Measurements from ENCODE around the gene IGF2.

Gene IGF2

GRCh38 chr11:2140411-2141400, 1.5 kb upstream of the IGF2 start:
- no peak for ATAC-seq
- TF ChIP-seq TCF4 (CRISPR knock-in tag; IDR thresholded peaks at IDR 0.05; ENCODE audit: borderline replicate concordance): no peak
- TF ChIP-seq SNAI2 (CRISPR knock-in tag; IDR thresholded peaks at IDR 0.05): no peak
- TF ChIP-seq, protein P1, sequence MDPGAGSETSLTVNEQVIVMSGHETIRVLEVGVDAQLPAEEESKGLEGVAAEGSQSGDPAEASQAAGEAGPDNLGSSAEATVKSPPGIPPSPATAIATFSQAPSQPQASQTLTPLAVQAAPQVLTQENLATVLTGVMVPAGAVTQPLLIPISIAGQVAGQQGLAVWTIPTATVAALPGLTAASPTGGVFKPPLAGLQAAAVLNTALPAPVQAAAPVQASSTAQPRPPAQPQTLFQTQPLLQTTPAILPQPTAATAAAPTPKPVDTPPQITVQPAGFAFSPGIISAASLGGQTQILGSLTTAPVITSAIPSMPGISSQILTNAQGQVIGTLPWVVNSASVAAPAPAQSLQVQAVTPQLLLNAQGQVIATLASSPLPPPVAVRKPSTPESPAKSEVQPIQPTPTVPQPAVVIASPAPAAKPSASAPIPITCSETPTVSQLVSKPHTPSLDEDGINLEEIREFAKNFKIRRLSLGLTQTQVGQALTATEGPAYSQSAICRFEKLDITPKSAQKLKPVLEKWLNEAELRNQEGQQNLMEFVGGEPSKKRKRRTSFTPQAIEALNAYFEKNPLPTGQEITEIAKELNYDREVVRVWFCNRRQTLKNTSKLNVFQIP (CRISPR knock-in tag; IDR thresholded peaks at IDR 0.05; ENCODE audit: borderline replicate concordance, low read depth): no peak
- TF ChIP-seq, protein P2, sequence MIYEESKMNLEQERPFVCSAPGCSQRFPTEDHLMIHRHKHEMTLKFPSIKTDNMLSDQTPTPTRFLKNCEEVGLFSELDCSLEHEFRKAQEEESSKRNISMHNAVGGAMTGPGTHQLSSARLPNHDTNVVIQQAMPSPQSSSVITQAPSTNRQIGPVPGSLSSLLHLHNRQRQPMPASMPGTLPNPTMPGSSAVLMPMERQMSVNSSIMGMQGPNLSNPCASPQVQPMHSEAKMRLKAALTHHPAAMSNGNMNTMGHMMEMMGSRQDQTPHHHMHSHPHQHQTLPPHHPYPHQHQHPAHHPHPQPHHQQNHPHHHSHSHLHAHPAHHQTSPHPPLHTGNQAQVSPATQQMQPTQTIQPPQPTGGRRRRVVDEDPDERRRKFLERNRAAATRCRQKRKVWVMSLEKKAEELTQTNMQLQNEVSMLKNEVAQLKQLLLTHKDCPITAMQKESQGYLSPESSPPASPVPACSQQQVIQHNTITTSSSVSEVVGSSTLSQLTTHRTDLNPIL (CRISPR knock-in tag; IDR thresholded peaks at IDR 0.05; ENCODE audit: low read depth): no peak
- TF ChIP-seq TOX (CRISPR knock-in tag; IDR thresholded peaks at IDR 0.05; ENCODE audit: borderline replicate concordance): no peak
- TF ChIP-seq, protein P3, sequence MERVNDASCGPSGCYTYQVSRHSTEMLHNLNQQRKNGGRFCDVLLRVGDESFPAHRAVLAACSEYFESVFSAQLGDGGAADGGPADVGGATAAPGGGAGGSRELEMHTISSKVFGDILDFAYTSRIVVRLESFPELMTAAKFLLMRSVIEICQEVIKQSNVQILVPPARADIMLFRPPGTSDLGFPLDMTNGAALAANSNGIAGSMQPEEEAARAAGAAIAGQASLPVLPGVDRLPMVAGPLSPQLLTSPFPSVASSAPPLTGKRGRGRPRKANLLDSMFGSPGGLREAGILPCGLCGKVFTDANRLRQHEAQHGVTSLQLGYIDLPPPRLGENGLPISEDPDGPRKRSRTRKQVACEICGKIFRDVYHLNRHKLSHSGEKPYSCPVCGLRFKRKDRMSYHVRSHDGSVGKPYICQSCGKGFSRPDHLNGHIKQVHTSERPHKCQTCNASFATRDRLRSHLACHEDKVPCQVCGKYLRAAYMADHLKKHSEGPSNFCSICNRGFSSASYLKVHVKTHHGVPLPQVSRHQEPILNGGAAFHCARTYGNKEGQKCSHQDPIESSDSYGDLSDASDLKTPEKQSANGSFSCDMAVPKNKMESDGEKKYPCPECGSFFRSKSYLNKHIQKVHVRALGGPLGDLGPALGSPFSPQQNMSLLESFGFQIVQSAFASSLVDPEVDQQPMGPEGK (CRISPR knock-in tag; IDR thresholded peaks at IDR 0.05; ENCODE audit: borderline replicate concordance): no peak
- TF ChIP-seq ISL1 (CRISPR knock-in tag; IDR thresholded peaks at IDR 0.05): no peak
- no peak for TF ChIP-seq ZNF70 (CRISPR knock-in tag; IDR thresholded peaks at IDR 0.05)
- TF ChIP-seq ZFP30 (CRISPR knock-in tag; IDR thresholded peaks at IDR 0.05): no peak
- no peak for TF ChIP-seq ESRRG (CRISPR knock-in tag; IDR thresholded peaks at IDR 0.05)
- TF ChIP-seq GLIS3 (CRISPR knock-in tag; IDR thresholded peaks at IDR 0.05): no peak

DNA sequence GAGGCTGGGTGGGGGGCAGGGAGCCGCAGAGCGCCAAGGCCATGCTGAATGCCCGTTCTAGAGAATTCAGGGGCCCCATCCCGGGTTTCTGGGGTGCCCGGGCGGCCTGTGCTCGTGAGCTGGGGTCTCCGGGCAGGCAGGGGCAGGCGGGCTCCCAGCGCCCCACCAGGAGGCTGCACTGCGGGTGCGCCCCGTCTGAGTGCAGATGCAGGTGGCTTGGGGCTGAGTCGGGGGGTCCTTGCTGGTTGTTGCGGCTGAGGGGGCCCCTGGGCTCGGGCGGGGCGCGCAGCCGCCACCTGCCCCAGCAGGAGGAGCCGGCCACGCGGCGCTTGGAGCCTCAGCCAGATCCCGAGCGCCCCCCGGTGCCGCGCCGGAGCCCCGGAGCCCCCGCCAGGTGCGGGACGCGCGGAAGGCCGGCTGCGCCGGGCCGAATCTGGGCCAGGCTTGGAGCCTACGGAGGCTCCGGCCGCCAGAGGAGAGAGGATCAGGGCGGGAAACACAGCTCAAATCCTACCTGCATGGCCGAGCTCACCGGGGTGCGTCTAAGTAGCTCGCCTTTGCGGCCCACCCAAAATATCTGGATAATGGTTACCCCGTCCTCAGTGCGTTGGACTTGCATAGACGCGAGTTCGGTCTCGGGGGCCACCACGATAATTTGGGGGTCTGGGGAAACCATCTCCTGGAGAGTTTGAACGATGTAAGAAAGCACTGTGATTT, 590 bp upstream of the IGF2 start:
- ATAC-seq: no peak
- TF ChIP-seq, protein P2 (CRISPR knock-in tag; IDR thresholded peaks at IDR 0.05; ENCODE audit: low read depth): no peak
- TF ChIP-seq BACH2 (CRISPR knock-in tag; IDR thresholded peaks at IDR 0.05; ENCODE audit: borderline replicate concordance) (no peak), CSDC2 (CRISPR knock-in tag; IDR thresholded peaks at IDR 0.05) (no peak), ZNF70 (CRISPR knock-in tag; IDR thresholded peaks at IDR 0.05) (no peak), ARNTL (CRISPR knock-in tag; IDR thresholded peaks at IDR 0.05; ENCODE audit: borderline replicate concordance, low read depth) (no peak), TCF4 (CRISPR knock-in tag; IDR thresholded peaks at IDR 0.05; ENCODE audit: borderline replicate concordance) (no peak)
- TF ChIP-seq, protein P1 (CRISPR knock-in tag; IDR thresholded peaks at IDR 0.05; ENCODE audit: borderline replicate concordance, low read depth): no peak
- TF ChIP-seq, protein P4, sequence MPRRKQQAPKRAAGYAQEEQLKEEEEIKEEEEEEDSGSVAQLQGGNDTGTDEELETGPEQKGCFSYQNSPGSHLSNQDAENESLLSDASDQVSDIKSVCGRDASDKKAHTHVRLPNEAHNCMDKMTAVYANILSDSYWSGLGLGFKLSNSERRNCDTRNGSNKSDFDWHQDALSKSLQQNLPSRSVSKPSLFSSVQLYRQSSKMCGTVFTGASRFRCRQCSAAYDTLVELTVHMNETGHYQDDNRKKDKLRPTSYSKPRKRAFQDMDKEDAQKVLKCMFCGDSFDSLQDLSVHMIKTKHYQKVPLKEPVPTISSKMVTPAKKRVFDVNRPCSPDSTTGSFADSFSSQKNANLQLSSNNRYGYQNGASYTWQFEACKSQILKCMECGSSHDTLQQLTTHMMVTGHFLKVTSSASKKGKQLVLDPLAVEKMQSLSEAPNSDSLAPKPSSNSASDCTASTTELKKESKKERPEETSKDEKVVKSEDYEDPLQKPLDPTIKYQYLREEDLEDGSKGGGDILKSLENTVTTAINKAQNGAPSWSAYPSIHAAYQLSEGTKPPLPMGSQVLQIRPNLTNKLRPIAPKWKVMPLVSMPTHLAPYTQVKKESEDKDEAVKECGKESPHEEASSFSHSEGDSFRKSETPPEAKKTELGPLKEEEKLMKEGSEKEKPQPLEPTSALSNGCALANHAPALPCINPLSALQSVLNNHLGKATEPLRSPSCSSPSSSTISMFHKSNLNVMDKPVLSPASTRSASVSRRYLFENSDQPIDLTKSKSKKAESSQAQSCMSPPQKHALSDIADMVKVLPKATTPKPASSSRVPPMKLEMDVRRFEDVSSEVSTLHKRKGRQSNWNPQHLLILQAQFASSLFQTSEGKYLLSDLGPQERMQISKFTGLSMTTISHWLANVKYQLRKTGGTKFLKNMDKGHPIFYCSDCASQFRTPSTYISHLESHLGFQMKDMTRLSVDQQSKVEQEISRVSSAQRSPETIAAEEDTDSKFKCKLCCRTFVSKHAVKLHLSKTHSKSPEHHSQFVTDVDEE (CRISPR knock-in tag; IDR thresholded peaks at IDR 0.05): no peak
